ENCODE measurements around the gene ARHGEF28. TPM values are rescaled to one million over a fixed set of nuclear protein-coding genes. Genes with fewer than 3 reads are reported as not detected.

Gene ARHGEF28
- total RNA-seq, 1 donor from 2014 or later: 2.1 TPM

DNA sequence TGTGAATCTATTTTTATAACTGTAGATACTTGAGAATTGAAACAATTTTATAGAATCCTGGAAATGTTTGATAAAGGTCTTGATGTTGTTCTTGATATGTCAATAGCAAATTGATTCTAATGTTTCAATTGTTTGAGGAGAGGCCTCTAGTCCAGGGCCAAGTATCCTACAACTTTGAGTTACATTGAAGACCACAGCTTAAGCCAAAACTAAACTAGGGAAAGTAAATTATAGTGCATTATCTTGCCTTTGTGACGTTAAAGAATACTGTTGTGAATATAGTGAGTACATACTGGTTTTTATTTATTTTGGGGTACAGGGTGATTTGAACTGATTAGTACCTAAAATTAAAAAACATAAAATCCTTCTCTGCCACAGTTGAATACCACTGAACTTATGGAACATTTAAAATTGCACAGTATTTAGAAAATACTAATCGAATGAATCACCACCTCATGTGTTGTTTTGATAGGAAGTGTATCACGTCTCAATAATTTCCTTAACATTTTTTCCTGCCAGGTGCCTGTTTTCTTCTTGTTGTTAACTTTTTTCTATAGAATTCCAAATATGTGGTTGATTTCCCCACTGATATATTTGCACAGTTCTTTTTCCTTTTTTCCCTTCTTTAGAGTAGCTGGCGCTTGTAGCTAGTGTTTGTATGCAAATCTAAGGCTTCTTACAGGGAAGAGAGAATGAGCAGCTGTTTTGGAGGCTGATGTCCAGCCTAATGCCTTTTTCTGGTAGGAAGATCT, 12.5 kb downstream of the ARHGEF28 start:
- no peaks in the 10 kb centered on the region for H3K9me3 ChIP-seq (replicated peaks)
- H3K4me1 ChIP-seq: no peaks in the 10 kb centered on the region
- no peak overlapping the region for H3K27ac ChIP-seq (replicated peaks)
- intact Hi-C loops (cut with micrococcal nuclease): no loop called here
- DNase-seq: no peak
- TF ChIP-seq, protein P1, sequence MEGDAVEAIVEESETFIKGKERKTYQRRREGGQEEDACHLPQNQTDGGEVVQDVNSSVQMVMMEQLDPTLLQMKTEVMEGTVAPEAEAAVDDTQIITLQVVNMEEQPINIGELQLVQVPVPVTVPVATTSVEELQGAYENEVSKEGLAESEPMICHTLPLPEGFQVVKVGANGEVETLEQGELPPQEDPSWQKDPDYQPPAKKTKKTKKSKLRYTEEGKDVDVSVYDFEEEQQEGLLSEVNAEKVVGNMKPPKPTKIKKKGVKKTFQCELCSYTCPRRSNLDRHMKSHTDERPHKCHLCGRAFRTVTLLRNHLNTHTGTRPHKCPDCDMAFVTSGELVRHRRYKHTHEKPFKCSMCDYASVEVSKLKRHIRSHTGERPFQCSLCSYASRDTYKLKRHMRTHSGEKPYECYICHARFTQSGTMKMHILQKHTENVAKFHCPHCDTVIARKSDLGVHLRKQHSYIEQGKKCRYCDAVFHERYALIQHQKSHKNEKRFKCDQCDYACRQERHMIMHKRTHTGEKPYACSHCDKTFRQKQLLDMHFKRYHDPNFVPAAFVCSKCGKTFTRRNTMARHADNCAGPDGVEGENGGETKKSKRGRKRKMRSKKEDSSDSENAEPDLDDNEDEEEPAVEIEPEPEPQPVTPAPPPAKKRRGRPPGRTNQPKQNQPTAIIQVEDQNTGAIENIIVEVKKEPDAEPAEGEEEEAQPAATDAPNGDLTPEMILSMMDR (IDR thresholded peaks at IDR 0.05; ENCODE audit: borderline replicate concordance): no peak
- no peak overlapping the region for H3K4me3 ChIP-seq
- H3K27me3 ChIP-seq (ENCODE audit: low read depth): peaks cover 16% of the 10 kb centered on the region
- no peaks in the 10 kb centered on the region for H3K36me3 ChIP-seq

DNA sequence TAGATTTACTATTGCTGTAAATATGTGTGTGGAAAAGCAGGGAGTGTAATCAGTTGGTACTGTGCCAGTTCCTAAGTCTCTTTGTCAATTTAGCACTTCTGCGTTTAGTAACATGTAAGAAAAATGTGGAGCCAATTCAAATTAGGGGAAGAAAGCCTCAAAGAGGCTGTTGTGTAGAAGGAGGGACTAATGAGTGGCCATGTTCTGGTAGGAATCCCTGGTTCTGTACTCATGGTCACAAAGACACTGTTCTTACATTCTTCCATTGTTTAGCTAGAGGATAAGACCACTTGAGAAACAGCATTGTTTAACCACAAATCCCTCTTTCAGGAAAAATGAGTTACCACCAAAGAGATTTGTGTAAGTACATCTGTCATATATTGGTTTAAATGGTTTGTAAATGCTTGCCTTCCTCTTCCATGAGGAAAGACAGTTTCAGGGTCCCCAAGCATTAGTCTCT, 14.9 kb downstream of the ARHGEF28 start:
- no peak for DNase-seq
- Histone ChIP-seq H3K27me3 (ENCODE audit: low read depth) (peaks cover 10% of the 10 kb centered on the region), H3K27ac (replicated peaks) (no peak overlapping the region), H3K4me3 (no peak overlapping the region), H3K36me3 (no peaks in the 10 kb centered on the region), H3K9me3 (replicated peaks) (no peaks in the 10 kb centered on the region), H3K4me1 (no peaks in the 10 kb centered on the region)
- TF ChIP-seq, protein P1 (IDR thresholded peaks at IDR 0.05; ENCODE audit: borderline replicate concordance): no peak
- intact Hi-C loops (cut with micrococcal nuclease): no loop called here

DNA sequence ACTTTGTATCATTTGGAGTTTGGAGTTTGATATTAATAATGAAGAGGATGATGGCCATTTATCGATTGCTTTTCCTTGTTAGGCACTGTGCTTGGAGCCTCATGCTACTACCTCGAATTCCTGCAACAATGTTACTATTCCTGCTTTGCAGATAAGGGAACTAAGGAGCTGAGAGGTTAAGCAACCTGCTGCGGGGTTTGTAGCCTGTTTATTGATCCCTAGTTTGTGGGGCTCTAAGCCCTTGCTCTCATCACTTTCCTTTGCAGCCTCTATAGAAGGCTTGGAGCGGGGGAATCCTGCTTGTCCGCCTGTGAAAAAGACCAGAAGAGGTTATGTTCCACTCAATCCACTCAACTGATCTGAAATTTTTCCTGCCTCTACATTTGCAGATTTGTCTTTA, 15.8 kb downstream of the ARHGEF28 start:
- H3K4me1 ChIP-seq: no peaks in the 10 kb centered on the region
- H3K27ac ChIP-seq (replicated peaks): no peak overlapping the region
- H3K27me3 ChIP-seq (ENCODE audit: low read depth): peaks cover 12% of the 10 kb centered on the region
- TF ChIP-seq, protein P1 (IDR thresholded peaks at IDR 0.05; ENCODE audit: borderline replicate concordance): no peak
- no peaks in the 10 kb centered on the region for H3K36me3 ChIP-seq
- H3K9me3 ChIP-seq (replicated peaks): no peaks in the 10 kb centered on the region
- no peak for DNase-seq
- intact Hi-C loops (cut with micrococcal nuclease): no loop called here
- H3K4me3 ChIP-seq: no peak overlapping the region

DNA sequence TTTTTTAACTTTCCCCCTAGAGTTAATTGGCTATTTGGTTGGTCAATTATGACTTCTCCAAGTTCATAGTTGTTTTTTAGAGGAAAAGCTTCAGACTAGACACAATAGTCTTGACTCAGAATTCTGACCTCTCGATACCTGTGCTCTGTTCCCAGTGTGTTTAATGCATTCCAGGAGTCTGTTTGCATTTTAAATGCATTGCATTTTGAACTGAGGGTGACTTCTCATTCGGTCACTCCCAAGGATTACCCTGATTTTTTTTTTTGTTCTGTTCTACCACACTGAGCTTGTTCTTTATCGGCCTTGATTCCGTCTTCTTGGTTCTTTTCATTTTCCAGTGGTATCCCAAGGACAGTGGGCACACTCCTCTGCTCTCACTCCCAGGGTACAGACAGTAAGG, 16.3 kb downstream of the ARHGEF28 start:
- no peaks in the 10 kb centered on the region for H3K9me3 ChIP-seq (replicated peaks)
- TF ChIP-seq, protein P1 (IDR thresholded peaks at IDR 0.05; ENCODE audit: borderline replicate concordance): no peak
- intact Hi-C loops (cut with micrococcal nuclease): no loop called here
- no peak for DNase-seq
- peaks cover 12% of the 10 kb centered on the region for H3K27me3 ChIP-seq (ENCODE audit: low read depth)
- no peaks in the 10 kb centered on the region for H3K4me1 ChIP-seq
- H3K36me3 ChIP-seq: no peaks in the 10 kb centered on the region
- no peak overlapping the region for H3K4me3 ChIP-seq
- no peak overlapping the region for H3K27ac ChIP-seq (replicated peaks)

DNA sequence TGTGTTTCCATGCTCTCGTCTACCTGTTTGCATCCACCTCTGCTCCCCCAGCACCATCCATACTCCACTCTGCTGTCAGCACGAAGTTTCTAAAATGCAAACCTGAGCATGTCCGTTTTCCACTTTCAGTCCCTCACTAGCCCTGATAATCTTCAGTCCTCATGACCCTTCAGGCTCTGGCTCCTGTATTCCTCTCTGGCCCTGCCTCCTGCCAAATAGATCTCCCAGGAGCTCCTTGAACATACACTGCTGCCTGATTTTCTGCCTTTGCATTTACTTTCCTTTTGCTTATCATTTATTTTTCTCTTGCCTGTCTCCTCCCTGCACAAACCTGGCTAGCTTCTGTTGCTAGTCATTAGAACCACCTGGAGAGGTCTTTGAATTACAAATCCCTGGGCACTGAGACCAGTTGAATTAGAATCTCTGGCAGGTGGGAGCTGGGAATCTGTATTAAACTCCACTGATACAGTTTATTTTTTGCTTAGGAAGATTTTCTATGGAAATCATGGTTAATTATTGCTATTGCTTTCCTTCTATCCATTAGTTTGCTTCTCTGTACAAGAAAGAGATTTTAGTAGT, 18.5 kb downstream of the ARHGEF28 start:
- no peaks in the 10 kb centered on the region for H3K4me1 ChIP-seq
- H3K9me3 ChIP-seq (replicated peaks): no peaks in the 10 kb centered on the region
- intact Hi-C loops (cut with micrococcal nuclease): no loop called here

More for the DNA sequence above, 18.5 kb downstream of the ARHGEF28 start:
- DNase-seq: no peak
- no peaks in the 10 kb centered on the region for H3K36me3 ChIP-seq
- H3K4me3 ChIP-seq: no peak overlapping the region
- TF ChIP-seq, protein P1 (IDR thresholded peaks at IDR 0.05; ENCODE audit: borderline replicate concordance): no peak
- H3K27me3 ChIP-seq (ENCODE audit: low read depth): peaks cover 18% of the 10 kb centered on the region
- no peak overlapping the region for H3K27ac ChIP-seq (replicated peaks)
